PC-3 (cell line): ENCODE results near the gene SH3RF3. TPM values are rescaled to one million over a fixed set of nuclear protein-coding genes. Genes with fewer than 3 reads are reported as not detected.

ENCODE experiments used
- ATAC-seq: fragments of 200-7000 bp; cut with Tn5 transposase; 2 replicates; pipeline ENCODE4 v1.9.1; 2020; ENCODE audit warnings: mild to moderate bottlenecking, moderate library complexity
- BruUV-seq: library from RNA; stranded (reverse); fragments of 400-500 nt; replicated peaks from 2 replicates; lab custom pipeline; 2021; lab: Mats Ljungman, UMichigan
- CTCF ChIA-PET: fragments of 300-600 bp; sonication (Branson Sonifier 250); formaldehyde crosslinking; loops from one replicate; lab custom pipeline; 2022; ENCODE audit warnings: antibody characterized with exemption; lab: Charles Lee
- POLR2A ChIA-PET: fragments of 300-600 bp; sonication (Branson Sonifier 250); formaldehyde crosslinking; loops from one replicate; lab custom pipeline; 2022; ENCODE audit warnings: antibody characterized with exemption; ENCODE audit not compliant: unreplicated experiment; lab: Charles Lee
- DNase-seq: peaks from one replicate; pipeline ENCODE4 v3.0.0-alpha.2; 2015
- H2AFZ ChIP-seq: fragments of 300-600 bp; sonication (generic); 2 replicates; pipeline ENCODE4 v1.6.0; 2016; ENCODE audit warnings: antibody characterized with exemption, low read length
- H3F3A ChIP-seq: fragments of 300-600 bp; sonication (generic); one replicate; pipeline ENCODE4 v1.6.0; 2017; ENCODE audit warnings: antibody characterized with exemption, low read length, control low read depth, mild to moderate bottlenecking; ENCODE audit not compliant: unreplicated experiment
- H3K27ac ChIP-seq: fragments of 300-600 bp; sonication (generic); 2 replicates; pipeline ENCODE4 v1.5.1; 2016; ENCODE audit warnings: mild to moderate bottlenecking, low read length
- H3K27me3 ChIP-seq: fragments of 300-600 bp; sonication (generic); 2 replicates; pipeline ENCODE4 v1.6.1; 2016; ENCODE audit warnings: low read length, mixed read lengths
- H3K36me3 ChIP-seq: fragments of 300-600 bp; sonication (generic); 2 replicates; pipeline ENCODE4 v1.6.1; 2016; ENCODE audit warnings: low read depth, mixed run types, low read length, mixed read lengths
- H3K4me1 ChIP-seq: fragments of 300-600 bp; sonication (generic); 2 replicates; pipeline ENCODE4 v1.5.1; 2016; ENCODE audit warnings: low read length; ENCODE audit not compliant: insufficient read depth
- H3K4me2 ChIP-seq: fragments of 300-600 bp; sonication (generic); 2 replicates; pipeline ENCODE4 v1.6.0; 2016; ENCODE audit warnings: low read length
- H3K4me3 ChIP-seq: fragments of 300-600 bp; sonication (generic); 2 replicates; pipeline ENCODE4 v1.5.1; 2016; ENCODE audit warnings: mild to moderate bottlenecking, low read length, mixed read lengths
- H3K79me2 ChIP-seq: fragments of 300-600 bp; sonication (generic); 2 replicates; pipeline ENCODE4 v1.6.1; 2017; ENCODE audit warnings: low read length, mixed read lengths
- H3K9ac ChIP-seq: fragments of 300-600 bp; sonication (generic); 2 replicates; pipeline ENCODE4 v1.6.0; 2016; ENCODE audit warnings: mild to moderate bottlenecking, low read length
- H3K9me2 ChIP-seq: fragments of 300-600 bp; sonication (generic); replicated peaks from 2 replicates; pipeline ENCODE4 v1.6.1; 2016; ENCODE audit warnings: mixed run types, low read length, mixed read lengths
- H3K9me3 ChIP-seq: fragments of 300-600 bp; sonication (generic); 2 replicates; pipeline ENCODE4 v1.6.1; 2016; ENCODE audit warnings: low read length, mixed read lengths
- H4K20me1 ChIP-seq: fragments of 300-600 bp; sonication (generic); 2 replicates; pipeline ENCODE4 v1.6.1; 2016; ENCODE audit warnings: low read length, mixed read lengths
- EZH2 ChIP-seq: fragments of 300-600 bp; sonication (generic); IDR thresholded peaks from one replicate; pipeline ENCODE4 v1.6.1; 2017; ENCODE audit warnings: antibody characterized with exemption, mild to moderate bottlenecking, low read length; ENCODE audit not compliant: unreplicated experiment
- EZH2phosphoT487 ChIP-seq: fragments of 300-600 bp; sonication (generic); IDR thresholded peaks from 2 replicates; pipeline ENCODE4 v1.6.1; 2018; ENCODE audit warnings: mild to moderate bottlenecking, antibody characterized with exemption, low read length, borderline replicate concordance
- intact Hi-C: fragments of 100-400 bp; cut with micrococcal nuclease; formaldehyde crosslinking; loops from 2 replicates; pipeline ENCODE4 v1.9.0; 2023
- total RNA-seq: library from RNA; depleted of rRNA; stranded (reverse); fragments of >200 nt; gene quantifications from 2 replicates; pipeline ENCODE4 v1.2.3, GENCODE V29; 2014
- TF ChIP-seq, protein P1 (sequence below): fragments of 300-600 bp; sonication (generic); conservative IDR thresholded peaks from 2 replicates; pipeline ENCODE4 v1.5.1; 2017; ENCODE audit warnings: antibody characterized with exemption, low read depth, mild to moderate bottlenecking, low read length

SH3RF3 gene
- total RNA-seq, 1 experiment from 2014 or later, result 11.7 TPM

DNA sequence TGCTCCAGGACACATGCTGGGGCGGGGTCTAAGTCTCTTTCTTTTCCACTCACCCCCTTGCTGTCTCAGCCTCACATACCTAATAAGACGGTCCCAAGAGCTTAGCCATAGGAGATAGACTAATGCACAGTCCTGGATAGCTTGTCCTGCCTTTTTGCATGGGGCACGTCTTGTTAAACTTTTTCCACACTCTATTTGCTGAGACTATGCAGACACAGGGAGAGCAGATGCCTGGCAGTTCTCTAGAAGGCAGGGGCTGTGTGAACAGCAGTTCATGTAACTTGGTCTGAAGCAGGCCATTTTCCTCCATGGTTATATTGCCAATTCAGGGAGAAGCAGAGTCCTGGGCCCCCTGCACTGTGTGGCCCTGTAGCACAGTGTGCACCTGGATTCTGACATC, 342.7 kb downstream of the SH3RF3 start:
- Histone ChIP-seq H3K9me2 (no peaks in the 10 kb centered on the region), H3K36me3 (no peaks in the 10 kb centered on the region), H2AFZ (no peak overlapping the region), H3K79me2 (no peaks in the 10 kb centered on the region), H3K27me3 (no peaks in the 10 kb centered on the region), H3K9me3 (no peaks in the 10 kb centered on the region), H3F3A (no peaks in the 10 kb centered on the region), H3K4me1 (peaks cover 34% of the 10 kb centered on the region), H4K20me1 (no peaks in the 10 kb centered on the region), H3K4me3 (no peak overlapping the region), H3K4me2 (no peak overlapping the region), H3K27ac (no peak overlapping the region), H3K9ac (no peak overlapping the region)
- no peak for DNase-seq
- BruUV-seq, result no TSS peak
- intact Hi-C loops, result no loop called here
- ATAC-seq, result no peak
- TF ChIP-seq EZH2 (no peak), EZH2phosphoT487 (no peak)
- TF ChIP-seq, protein P1, sequence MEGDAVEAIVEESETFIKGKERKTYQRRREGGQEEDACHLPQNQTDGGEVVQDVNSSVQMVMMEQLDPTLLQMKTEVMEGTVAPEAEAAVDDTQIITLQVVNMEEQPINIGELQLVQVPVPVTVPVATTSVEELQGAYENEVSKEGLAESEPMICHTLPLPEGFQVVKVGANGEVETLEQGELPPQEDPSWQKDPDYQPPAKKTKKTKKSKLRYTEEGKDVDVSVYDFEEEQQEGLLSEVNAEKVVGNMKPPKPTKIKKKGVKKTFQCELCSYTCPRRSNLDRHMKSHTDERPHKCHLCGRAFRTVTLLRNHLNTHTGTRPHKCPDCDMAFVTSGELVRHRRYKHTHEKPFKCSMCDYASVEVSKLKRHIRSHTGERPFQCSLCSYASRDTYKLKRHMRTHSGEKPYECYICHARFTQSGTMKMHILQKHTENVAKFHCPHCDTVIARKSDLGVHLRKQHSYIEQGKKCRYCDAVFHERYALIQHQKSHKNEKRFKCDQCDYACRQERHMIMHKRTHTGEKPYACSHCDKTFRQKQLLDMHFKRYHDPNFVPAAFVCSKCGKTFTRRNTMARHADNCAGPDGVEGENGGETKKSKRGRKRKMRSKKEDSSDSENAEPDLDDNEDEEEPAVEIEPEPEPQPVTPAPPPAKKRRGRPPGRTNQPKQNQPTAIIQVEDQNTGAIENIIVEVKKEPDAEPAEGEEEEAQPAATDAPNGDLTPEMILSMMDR, result no peak
- POLR2A ChIA-PET, result no interaction called here
- CTCF ChIA-PET, result no interaction called here

DNA sequence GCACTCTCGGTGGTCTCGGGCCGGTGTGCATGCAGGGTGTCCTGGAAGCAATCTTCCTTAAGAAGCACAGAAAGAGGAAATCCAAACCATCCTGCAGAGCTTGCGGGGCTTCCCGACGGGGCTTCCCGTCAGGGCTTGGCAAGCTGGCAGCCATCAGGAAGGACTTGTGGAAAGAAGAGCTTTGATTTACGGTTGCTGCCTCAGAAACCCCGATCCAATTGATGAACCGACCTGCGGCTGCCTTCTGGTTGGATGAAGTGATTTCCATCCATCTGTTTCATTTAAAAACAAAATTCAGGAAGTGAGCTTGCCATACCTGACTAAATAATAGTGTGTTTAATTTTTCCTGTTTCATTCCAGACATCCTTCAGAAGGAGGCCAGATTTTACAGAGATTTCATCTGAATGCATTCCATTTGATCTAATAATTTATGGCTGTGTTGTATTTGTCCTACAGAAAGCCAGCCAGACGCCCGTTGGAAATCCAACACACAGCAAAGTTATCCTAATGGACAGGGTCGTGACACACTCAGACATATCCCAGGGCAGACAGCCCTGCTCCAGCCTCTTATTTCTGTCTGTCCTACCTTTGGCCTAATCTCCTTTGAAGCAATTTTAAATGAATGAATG, 343.4 kb downstream of the SH3RF3 start:
- intact Hi-C loops, result no loop called here

DNA sequence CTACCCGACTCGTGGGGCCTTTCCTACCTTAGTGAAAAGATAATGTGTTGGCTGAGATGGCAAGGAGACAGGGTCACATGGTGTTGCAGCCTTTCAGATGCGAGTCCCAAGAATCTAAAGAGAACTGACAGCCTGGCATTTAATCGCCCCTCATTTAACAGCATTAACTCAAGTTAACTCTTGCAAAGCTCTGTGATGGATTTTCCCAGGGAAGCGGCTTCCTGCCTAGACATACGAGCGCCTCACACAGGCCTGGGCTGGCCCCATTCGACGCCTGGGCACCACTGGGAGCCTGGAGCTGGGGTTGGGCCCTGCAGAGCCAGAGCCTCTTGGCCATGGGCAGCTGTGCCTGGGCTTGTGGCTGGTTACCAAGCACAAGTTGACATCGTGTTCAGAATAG, 344.0 kb downstream of the SH3RF3 start:
- Histone ChIP-seq H3K27ac (no peak overlapping the region), H3K4me2 (no peak overlapping the region), H3K36me3 (no peaks in the 10 kb centered on the region), H3K9me2 (no peaks in the 10 kb centered on the region), H3K4me1 (peaks cover 25% of the 10 kb centered on the region), H3F3A (no peaks in the 10 kb centered on the region), H3K27me3 (no peaks in the 10 kb centered on the region), H3K4me3 (no peak overlapping the region), H2AFZ (no peak overlapping the region), H4K20me1 (no peaks in the 10 kb centered on the region), H3K9ac (no peak overlapping the region), H3K79me2 (no peaks in the 10 kb centered on the region), H3K9me3 (no peaks in the 10 kb centered on the region)
- intact Hi-C loops, result no loop called here
- TF ChIP-seq, protein P1, result no peak
- TF ChIP-seq EZH2phosphoT487 (no peak), EZH2 (no peak)
- DNase-seq (no peak), ATAC-seq (no peak)
- BruUV-seq, result no TSS peak
- ChIA-PET CTCF (no interaction called here), POLR2A (no interaction called here)

More for the DNA sequence above, 343.4 kb downstream of the SH3RF3 start:
- Histone ChIP-seq H3K9me3 (no peaks in the 10 kb centered on the region), H4K20me1 (no peaks in the 10 kb centered on the region), H3K9ac (no peak overlapping the region), H3F3A (no peaks in the 10 kb centered on the region), H3K36me3 (no peaks in the 10 kb centered on the region), H2AFZ (no peak overlapping the region), H3K4me3 (no peak overlapping the region), H3K4me1 (peaks cover 26% of the 10 kb centered on the region), H3K27ac (no peak overlapping the region), H3K79me2 (no peaks in the 10 kb centered on the region), H3K27me3 (no peaks in the 10 kb centered on the region), H3K9me2 (no peaks in the 10 kb centered on the region), H3K4me2 (no peak overlapping the region)
- POLR2A ChIA-PET, result no interaction called here
- no TSS peak for BruUV-seq
- TF ChIP-seq, protein P1, result no peak
- TF ChIP-seq EZH2phosphoT487 (no peak), EZH2 (no peak)
- no peak for DNase-seq
- CTCF ChIA-PET, result no interaction called here
- no peak for ATAC-seq
